Adipose tissue (tissue), 3 donors: ENCODE measurements around the gene SIRPA. TPM values are rescaled to one million over a fixed set of nuclear protein-coding genes. Genes with fewer than 3 reads are reported as not detected.

Experiments used
- H3K27ac ChIP-seq: one replicate; pipeline ENCODE4 v1.5.1; 2013; ENCODE audit warnings: low read depth, low read length
- WGBS, 3 donors: extraction: QIAGEN DNeasy Blood & Tissue Kit; methylation state at CpG; one replicate each; pipeline ENCODE4 v1.1.7; 2013; 5-methylcytosine and 5-hydroxymethylcytosine counted together
- polyA plus RNA-seq, 3 donors: library from polyadenylated mRNA; stranded (reverse); fragments of 200-250 nt; gene quantifications; one replicate each; pipeline ENCODE4 v1.2.3, GENCODE V29; 2013
- donor health status: healthy with polysubstance abuse.
- donor health status: Bipolar disorder and iron deficiency.
- donor health status: healthy.

The SIRPA gene
- polyA plus RNA-seq, 3 donors = 7.9 to 36.2 (median 25.4) TPM

DNA sequence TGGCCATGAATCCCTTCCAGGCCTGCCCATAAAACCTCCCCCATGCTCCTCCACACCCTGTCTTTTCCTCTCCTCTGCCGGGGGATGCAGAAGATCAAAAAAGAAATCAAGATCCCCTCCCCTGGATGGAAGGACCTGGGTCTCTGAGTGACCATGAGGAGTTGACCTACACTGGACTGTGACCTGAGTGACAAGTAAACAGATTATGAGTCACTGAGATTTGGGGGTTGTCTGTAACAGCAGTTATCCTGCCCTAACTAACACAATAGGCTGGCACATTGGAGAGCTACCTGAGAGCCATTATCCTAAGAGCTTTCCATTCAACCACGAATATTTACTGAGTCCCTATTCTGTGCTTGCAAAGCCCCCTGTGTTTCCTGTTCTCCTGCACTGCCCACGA, 28.4 kb upstream of the SIRPA start:
- no peak overlapping the region for H3K27ac ChIP-seq
- 27 to 29% (median 28%) methylated on average over 3 of the region's 3 CpGs for WGBS, 3 donors

DNA sequence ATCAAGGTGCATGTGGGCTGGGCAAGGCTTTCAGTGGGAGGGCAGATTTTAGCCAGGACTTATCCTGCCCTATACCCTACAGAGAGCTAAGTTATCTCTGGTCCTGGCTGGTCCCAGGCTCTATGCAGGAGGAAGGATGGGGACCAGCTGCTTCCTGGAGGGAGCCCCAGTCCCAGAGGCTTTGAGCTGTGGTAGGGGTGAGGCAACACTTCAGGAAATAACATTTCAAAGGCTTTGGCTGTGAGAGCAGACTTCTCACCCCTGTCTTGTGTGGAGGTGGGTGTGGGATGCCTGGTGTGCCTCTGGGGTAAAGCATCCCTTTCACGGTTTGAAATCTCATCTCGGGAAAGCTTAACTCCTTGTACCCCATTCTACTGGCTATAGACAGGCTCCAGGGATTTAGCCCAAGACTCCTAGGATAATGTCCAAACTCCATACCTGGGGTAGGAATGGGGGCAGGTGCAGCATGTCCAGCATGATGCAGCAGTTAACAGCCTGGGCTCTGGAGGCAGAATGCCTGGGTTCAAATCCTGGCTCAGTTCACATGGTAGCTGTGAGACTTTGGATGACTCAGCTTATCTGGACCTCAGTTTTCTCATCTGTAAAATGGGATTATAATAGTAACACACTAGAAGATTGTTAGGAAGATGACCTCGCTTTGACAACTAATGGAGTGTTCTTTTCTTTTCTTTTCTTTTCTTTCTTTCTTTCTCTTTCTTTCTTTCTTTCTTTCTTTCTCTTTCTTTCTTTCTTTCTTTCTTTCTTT, 27.5 kb upstream of the SIRPA start:
- H3K27ac ChIP-seq = no peak overlapping the region
- 33 to 34% (median 34%) methylated on average over 3 of the region's 3 CpGs for WGBS, 3 donors

DNA sequence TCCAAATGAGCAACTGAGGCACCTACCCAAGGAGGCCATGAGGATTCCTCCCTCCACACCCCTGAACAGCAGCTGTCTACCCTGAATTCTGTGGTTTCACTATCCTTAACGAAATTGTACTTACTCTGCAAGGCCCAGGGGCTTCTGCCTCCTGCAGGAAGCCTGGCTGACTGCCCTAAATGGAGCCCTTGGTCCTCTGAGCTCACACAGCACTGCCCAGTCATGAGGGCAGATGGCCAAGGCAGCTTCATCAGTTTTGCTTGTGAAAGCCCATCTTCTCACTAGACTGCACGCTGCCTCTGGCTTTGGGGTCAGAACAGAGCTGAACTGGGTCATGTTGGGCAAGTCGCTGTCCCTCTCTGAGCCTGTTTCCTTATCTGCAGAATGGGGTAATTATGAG, 26.4 kb upstream of the SIRPA start:
- WGBS, 3 donors = 64 to 80% (median 67%) methylated on average over 3 of the region's 3 CpGs
- no peak overlapping the region for H3K27ac ChIP-seq

DNA sequence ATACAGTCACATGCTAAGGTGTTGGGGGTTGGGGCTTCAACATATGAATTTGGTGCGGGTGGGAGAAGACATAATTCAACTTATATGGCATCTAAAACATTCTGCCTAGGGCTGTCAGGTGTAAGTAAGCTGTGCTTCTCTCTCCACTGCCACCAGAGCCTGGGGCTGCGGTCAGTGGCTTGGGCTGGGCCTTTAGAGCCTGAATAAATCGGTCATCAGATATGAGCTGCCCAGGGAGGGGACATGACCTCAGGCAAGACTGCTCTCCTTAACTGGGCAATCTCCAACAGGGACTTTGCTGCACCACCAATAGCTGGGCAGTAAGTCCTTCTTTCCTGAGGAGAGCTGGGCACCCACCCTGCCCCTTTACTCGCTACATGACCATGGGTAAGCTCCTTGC, 24.9 kb upstream of the SIRPA start:
- H3K27ac ChIP-seq = no peak overlapping the region
- 83 to 89% (median 86%) methylated on average over 4 of the region's 4 CpGs for WGBS, 3 donors

DNA sequence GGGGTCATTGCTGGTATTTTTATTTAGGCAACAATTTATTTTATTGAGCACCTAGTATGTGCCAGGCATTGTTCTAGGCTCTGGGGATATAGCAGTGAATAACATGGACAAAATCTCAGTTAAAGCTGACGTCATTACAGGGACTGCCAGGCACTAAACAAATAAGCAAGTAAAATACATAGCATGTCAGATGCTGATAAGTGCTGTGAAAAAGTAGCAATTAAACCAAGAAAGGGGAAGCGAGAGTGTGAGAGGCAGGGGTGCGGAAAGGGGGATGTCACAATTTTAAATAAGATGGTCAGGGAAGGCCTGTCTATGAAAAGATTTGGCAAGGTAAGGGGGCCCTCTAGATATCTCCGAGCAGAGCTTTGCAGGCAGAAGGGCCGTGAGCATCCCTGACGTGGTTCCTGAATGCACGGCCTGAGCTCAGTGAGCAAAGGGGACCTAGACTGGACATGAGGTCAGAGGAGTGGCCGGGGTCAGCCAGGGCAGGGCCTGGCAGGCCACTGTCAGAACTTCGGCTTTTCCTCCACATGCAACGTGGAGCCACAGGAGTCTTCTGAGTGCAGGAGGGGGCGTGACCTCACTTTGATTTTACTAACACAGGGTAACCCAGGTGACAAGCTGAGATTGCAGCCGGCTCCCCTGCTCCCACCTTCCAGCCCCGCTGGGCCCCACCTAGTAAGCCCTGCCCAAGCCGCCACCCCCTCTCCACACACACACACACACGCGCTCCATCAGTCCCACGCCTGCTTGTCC, 24.2 kb upstream of the SIRPA start:
- 25 to 42% (median 36%) methylated on average over 17 of the region's 17 CpGs for WGBS, 3 donors
- H3K27ac ChIP-seq = no peak overlapping the region

DNA sequence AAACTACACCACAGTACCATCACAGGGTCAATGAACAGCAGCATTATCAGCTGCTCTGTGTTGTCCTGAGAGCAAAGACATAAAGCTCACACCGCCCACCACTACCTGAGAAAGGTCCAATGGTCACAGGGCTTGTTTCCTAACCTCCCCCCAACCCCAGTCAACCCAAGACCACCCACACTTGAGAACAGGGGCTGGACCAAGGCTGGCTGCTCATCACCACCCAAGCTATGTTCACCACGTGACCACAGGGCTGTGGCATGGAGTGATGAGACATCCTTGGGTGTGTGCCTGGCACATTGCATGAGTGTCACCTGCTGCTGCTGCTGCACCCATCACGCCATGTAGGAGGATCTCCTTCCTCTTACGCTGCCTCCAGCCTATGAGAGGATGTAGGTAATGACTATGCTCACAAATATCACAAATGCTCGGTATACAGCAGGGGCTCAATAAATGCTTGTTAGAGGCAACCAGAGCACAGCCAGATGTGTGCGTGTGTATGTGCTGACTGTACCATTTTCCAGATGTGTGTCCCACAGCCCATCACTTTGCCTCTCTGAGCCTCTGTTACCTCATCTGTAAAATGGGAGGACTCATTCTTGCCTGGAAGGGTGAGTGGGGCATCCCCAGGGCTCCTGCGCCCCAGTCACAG, 23.3 kb upstream of the SIRPA start:
- H3K27ac ChIP-seq = no peak overlapping the region
- 85 to 89% (median 88%) methylated on average over 7 of the region's 7 CpGs for WGBS, 3 donors

DNA sequence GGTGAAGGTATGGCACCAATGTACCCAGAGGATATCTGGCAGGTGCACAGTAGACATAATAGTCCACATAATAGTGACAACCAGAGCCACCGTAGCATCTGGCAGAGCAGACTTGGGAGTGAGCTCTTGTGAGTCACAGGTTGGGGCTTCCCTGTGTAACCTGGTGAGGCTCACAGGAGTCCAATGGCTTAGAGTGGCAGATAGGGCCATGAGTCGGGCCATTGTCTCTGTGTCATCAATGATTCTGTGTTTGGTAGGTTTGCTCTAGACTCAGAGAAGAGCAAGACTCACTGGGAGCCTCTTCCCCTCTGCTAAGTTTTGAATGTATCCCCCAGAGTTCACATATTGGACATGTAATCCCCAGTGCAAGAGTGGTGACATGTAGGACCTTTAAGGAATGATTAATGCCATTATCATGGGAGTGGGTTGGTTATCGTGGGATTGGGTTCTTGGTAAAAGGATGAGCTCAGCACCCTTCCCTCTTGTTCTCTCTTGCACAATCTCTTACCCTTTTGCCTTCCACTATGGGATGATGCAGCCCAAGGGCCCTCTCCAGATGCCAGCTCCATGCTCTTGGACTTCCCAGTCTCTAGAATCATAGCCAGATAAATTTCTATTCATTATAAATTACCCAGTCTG, 22.6 kb upstream of the SIRPA start:
- WGBS, 3 donors = 81 to 84% (median 83%) methylated on average over 3 of the region's 3 CpGs
- no peak overlapping the region for H3K27ac ChIP-seq

DNA sequence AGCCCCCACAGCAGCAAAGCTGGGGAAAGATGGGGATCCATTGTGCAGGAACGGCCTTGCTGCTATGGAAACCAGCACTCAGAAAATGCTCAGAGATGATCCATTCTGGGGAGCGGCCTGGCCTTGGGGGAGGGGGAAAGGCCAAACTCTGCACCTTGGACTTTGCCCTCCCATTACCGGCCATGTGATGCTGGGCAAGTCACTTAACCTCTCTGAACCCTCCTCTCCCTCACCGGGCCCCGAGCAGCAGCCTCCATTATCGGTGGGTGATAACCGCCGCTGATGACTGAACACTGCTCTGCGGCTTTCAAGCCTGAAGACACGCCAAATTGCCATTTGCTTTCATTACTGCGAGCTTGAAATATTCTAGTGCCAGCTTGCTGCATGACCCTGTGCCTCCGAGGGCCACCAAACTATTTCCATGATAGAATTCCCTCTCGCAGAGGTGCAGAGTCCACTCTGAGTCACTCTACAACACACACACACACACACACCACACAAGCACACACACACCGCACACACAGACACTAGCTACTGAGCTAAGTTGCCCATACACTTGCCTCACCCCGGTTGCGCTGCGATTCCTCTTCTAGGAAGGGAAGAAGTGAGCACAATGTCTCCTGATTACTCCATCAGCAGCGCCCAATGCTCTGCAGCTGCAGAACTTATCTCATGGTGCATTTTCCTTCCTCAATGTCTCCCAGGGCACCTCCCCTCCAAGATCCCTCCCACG, 20.6 kb upstream of the SIRPA start:
- 38 to 60% (median 52%) methylated on average over 19 of the region's 19 CpGs for WGBS, 3 donors

DNA sequence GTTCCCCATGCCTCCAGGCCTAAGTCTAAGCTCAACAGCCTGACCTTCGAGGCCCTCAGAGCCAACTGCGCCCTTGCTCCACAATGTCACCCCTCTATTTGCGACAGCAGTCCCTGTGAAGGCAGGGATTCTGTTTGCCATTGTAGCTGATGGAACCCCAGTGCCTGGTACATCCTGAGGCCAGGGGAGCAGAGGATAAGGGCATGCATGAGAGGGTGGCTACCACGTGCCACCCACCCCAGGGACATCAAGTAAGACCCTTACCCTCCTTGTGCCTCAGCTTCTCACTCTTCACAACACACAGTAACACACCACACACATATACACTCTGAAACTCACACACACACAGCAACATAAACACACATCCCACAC, 20.0 kb upstream of the SIRPA start:
- WGBS, 3 donors = 69 to 78% (median 76%) methylated on average over 4 of the region's 4 CpGs
- no peak overlapping the region for H3K27ac ChIP-seq

More for the DNA sequence above, 20.6 kb upstream of the SIRPA start:
- H3K27ac ChIP-seq = no peak overlapping the region

DNA sequence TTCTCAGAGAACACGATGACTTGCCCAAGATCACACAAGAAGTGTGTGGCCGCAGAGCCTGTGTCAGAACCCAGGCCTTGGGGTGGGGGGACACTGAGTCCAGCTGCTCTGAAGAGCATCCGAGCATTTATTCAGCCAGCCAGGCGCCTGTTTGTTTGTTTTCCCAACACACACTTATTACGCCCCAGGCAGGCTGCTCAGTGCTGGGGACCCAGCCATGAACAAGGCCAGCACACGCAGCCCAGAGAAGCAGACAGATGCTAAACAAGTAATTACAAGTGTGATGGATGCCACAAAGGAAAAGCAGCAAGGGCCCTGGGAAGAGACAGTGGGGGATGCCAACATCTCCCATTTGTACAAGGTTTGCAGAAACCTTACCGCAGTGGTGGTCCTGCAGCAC, 19.4 kb upstream of the SIRPA start:
- no peak overlapping the region for H3K27ac ChIP-seq
- 54 to 79% (median 75%) methylated on average over 7 of the region's 7 CpGs for WGBS, 3 donors

DNA sequence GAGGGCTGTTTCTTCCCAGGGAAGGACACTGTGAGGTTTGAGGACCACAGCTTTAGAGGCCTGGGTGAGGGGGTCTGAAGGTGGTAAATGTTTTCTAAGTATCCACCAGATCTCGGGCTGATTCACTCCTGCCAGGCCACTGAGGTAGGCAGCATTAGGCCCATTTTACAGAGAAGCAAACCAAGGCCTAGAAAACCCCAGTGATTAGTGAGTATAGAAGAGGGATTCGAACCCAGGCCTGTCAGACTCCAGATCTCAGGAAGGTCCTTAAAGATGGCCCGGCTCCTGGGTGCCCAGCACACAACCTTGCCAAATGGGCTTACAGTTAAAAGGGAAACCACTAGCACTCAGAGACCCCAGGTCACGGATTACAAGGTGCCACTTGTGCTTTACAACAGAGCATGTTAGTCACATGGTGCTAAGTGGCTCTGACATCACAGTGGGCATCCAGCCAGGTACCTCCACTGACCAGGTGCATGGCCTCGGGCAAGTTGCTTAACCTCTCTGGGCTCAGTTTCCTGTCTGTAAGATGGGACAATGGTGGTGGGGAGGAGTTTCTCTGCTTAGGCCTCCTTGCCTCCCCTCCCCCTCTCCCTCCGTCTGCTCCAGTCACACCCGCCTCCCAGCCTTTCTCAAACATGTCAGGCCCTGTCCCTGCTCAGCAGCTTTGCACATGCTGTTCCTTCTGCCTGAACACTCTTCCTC, 18.8 kb upstream of the SIRPA start:
- no peak overlapping the region for H3K27ac ChIP-seq
- WGBS, 3 donors = 65 to 71% (median 70%) methylated on average over 6 to 7 of the region's 7 CpGs

DNA sequence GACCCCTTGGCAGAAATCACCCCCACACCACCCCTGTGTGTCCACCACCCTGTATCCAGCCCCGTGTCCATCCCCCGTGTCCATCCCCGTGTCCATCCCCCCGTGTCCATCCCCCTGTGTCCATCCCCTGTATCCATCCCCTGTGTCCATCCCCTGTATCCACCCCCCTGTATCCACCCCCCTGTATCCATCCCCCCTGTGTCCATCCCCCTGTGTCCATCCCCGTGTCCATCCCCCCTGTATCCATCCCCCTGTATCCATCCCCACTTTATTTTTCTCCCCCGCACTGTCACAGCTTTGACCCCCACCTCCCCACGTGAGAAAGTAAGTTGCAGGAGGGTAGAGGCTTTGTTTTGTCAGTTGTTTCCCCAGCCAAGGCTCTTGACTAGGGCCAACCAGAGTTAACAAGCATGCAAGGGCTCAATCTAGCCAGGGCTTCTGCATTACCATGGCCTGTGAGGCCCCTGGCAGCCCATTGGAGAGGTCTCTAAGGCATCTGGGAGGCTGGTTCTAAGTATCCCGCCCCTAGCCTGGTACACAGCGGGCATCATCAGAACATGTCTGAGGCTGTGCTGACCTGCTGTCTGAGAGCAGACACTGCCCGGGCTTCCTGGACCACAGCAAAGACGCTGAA, 18.1 kb upstream of the SIRPA start:
- no peak overlapping the region for H3K27ac ChIP-seq
- WGBS, 3 donors = 63 to 80% (median 73%) methylated on average over 11 of the region's 11 CpGs

DNA sequence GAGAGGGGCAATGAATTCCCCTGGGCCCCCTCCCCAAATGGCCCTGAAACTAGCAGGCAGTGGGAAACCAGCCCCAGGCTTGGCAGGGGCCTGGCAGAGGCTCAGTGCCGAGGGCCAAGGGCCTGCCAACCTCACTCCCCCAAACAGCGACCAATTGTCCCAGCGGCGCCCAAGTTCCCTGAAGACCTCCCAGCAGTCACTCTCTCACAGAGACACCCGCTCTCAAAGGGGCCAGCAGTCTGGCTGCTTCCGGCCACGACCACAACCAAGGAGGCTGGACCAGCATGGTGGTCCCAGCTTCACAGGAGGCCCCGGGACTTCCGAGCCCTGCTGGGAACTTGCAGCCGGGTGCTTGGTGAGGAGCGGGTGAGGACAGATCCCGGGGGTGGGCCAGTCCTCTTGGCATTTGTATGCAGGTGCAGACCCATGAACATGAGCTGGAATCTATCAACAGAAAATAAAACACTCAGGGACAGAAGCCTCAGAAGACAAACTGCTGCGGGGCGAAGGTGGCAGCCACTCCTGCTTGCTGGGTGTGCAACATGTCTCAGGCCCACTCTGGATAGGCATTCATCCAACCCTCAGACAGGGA, 17.5 kb upstream of the SIRPA start:
- H3K27ac ChIP-seq = no peak overlapping the region
- 67 to 87% (median 79%) methylated on average over 14 of the region's 14 CpGs for WGBS, 3 donors

DNA sequence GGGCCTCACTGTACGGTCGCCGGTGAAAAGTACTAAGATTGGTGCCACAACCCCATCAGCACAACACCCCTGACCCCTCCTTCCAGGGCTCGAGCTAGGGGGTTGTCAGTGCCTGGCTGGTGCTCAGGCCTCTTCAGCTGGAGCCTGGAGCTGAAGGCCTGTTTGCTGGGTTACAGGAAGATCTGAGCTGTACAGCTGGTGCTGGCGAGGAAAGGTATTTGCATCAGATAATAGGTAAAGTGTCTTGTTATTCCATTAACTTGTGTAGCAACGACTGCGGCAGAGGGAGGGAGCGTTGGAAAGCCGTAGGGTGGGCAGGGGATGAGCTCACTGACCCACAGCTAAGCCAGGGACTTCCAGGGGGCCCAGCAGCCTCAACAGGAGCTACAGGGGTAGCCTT, 15.8 kb upstream of the SIRPA start:
- no peak overlapping the region for H3K27ac ChIP-seq
- 48 to 78% (median 76%) methylated on average over 9 of the region's 9 CpGs for WGBS, 3 donors

DNA sequence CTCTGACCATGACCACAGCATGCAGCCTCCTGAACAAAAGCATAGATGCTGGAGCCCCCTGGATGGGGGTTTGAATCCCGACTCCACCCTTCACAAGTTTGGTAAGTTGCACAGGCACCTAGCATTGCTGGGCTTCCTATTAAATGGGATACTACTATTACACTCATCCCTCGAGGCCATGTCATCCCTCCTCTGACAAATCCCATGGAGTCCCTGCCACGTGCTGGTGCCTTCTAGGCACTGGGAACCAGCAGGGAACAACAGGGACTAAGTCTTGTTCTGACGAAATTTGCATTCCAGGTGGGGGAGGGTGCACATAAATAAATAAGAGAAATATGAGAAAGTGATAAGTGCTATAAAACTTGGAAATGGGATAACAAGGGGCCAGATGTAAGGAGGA, 15.3 kb upstream of the SIRPA start:
- 53 to 65% (median 56%) methylated on average over 4 of the region's 4 CpGs for WGBS, 3 donors
- H3K27ac ChIP-seq = no peak overlapping the region

DNA sequence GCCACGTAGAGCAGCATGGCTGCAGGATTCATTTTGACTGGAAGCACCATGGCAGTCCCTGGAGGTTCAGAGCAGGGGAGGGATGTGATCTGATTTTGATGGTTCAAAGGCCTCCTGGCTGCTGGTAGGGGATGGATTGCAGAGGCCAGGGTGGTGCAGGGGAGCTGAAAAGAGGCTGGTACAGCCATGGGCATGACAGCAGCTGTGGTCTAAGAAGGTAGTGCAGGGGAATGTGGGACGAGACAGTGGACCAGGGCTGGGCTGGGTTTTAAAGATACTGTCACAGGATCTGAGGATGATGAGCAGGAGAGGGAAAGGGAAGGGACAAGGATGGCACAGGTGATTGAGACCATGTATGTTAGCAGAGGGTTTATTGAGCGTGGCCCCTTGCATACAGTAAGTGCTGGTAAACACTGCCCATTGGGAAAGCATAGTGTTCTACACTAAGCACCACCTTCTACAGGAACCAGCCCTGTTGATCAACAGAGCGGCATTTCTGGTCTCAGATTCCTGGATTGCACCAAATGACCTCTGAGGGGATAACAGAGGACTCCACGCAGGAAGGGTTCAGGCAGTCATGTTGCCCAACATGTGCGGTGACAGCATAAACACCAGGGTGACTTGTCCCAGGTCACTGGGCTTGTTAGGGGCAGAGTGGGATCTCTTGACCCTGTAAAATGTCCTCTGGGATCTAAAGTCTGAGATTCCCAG, 14.5 kb upstream of the SIRPA start:
- no peak overlapping the region for H3K27ac ChIP-seq
- WGBS, 3 donors = 64 to 84% (median 68%) methylated on average over 6 of the region's 6 CpGs
